ENCODE results near the gene LRRC8E. TPM values are rescaled to one million over a fixed set of nuclear protein-coding genes. Genes with fewer than 3 reads are reported as not detected.

LRRC8E gene
- total and polyA plus RNA-seq, 3 donors from 2014 or later: 0.79 to 1.4 (median 0.92) TPM

GRCh38 chr19:7842661-7843294 is 45.5 kb upstream of the LRRC8E start:
- Histone ChIP-seq H3K27ac (no peak overlapping the region), H3K4me1 (no peaks in the 10 kb centered on the region), H3K4me3 (no peak overlapping the region), H3K36me3 (ENCODE audit: low read depth, missing control alignments) (no peaks in the 10 kb centered on the region), H3K27me3 (no peaks in the 10 kb centered on the region), H3K9me3 (no peaks in the 10 kb centered on the region)
- DNase-seq: no peak
- intact Hi-C loops (cut with DNase I; ENCODE audit: low total_unique reads): no loop called here
- WGBS, 2 donors: 73 to 79% methylated on average over 12 of the region's 12 CpGs
- TF ChIP-seq CTCF (IDR thresholded peaks at IDR 0.05) (no peak), POLR2A (IDR thresholded peaks at IDR 0.05) (no peak)

- no peak for DNase-seq
- no peaks in the 10 kb centered on the region for H3K36me3 ChIP-seq (ENCODE audit: low read depth, missing control alignments)
- no peak overlapping the region for H3K27ac ChIP-seq
- H3K9me3 ChIP-seq: no peaks in the 10 kb centered on the region
- no peak overlapping the region for H3K4me3 ChIP-seq
- 66 to 81% methylated on average over 6 of the region's 6 CpGs for WGBS, 2 donors
- no peaks in the 10 kb centered on the region for H3K4me1 ChIP-seq
- no peaks in the 10 kb centered on the region for H3K27me3 ChIP-seq
- intact Hi-C loops (cut with DNase I; ENCODE audit: low total_unique reads): no loop called here
- TF ChIP-seq POLR2A (IDR thresholded peaks at IDR 0.05) (no peak), CTCF (IDR thresholded peaks at IDR 0.05) (no peak)
Measured at GRCh38 chr19:7843521-7843920, 44.8 kb upstream of the LRRC8E start.

- no peaks in the 10 kb centered on the region for H3K36me3 ChIP-seq (ENCODE audit: low read depth, missing control alignments)
- intact Hi-C loops (cut with DNase I; ENCODE audit: low total_unique reads): no loop called here
- TF ChIP-seq CTCF (IDR thresholded peaks at IDR 0.05) (no peak), POLR2A (IDR thresholded peaks at IDR 0.05) (no peak)
- H3K4me1 ChIP-seq: no peaks in the 10 kb centered on the region
- no peak for DNase-seq
- 75 to 77% methylated on average over 3 to 5 of the region's 5 CpGs for WGBS, 2 donors
- no peaks in the 10 kb centered on the region for H3K27me3 ChIP-seq
- no peaks in the 10 kb centered on the region for H3K9me3 ChIP-seq
- no peak overlapping the region for H3K4me3 ChIP-seq
- no peak overlapping the region for H3K27ac ChIP-seq
Measured at GRCh38 chr19:7844405-7844804, 43.9 kb upstream of the LRRC8E start.

- Histone ChIP-seq H3K9me3 (no peaks in the 10 kb centered on the region), H3K27ac (no peak overlapping the region), H3K27me3 (no peaks in the 10 kb centered on the region), H3K4me3 (no peak overlapping the region), H3K4me1 (peaks cover 1% of the 10 kb centered on the region), H3K36me3 (ENCODE audit: low read depth, missing control alignments) (no peaks in the 10 kb centered on the region)
- DNase-seq: no peak
- intact Hi-C loops (cut with DNase I; ENCODE audit: low total_unique reads): no loop called here
- 92% methylated on average over 10 of the region's 10 CpGs; no CpG with 5 or more reads in 1 of the 2 donors for WGBS, 2 donors
- TF ChIP-seq CTCF (IDR thresholded peaks at IDR 0.05) (no peak), POLR2A (IDR thresholded peaks at IDR 0.05) (no peak)
Measured at GRCh38 chr19:7844951-7845350, 43.4 kb upstream of the LRRC8E start.
